Keratinocyte (primary cell): ENCODE results near the gene MAP3K4.

Experiments used
- EZH2 ChIP-seq: IDR thresholded peaks from one replicate; pipeline ENCODE4 v1.6.1; 2012; ENCODE audit warnings: inconsistent platforms, mild to moderate bottlenecking, low read length, moderate library complexity
- TF ChIP-seq, protein P1 (sequence below), 3 experiments: IDR thresholded peaks in 1 of 3; conservative IDR thresholded peaks in 1 of 3; optimal IDR thresholded peaks in 1 of 3; 2 replicates in 2 of 3; 3 replicates in 1 of 3; pipeline versions ENCODE3 to v1.5.1; 2011; ENCODE audit warnings: low read length in 3 of 3, mild to moderate bottlenecking in 3 of 3, moderate library complexity in 2 of 3, control low read depth in 1 of 3, inconsistent platforms in 1 of 3; ENCODE audit not compliant: insufficient read depth in 2 of 3; ENCODE audit errors: extremely low read depth in 1 of 3

DNA sequence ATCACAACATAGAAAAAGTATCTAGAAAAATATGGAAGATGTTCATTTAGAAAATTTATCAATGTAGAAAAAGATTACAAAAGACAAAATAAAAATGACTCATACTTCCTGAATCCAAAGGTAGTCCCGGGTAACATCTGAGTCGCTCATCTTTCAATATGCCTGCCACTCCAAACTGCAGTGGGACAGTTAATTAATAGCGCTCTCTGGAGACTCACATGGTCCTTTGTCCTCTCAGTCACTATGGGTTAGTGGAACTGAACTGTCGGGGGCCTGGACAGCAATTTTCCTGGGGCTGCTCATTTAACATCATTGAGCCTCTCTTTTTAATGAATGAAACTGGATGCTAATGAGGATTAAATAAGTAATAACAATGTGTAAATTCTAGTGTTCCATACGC is 103.4 kb downstream of the MAP3K4 start:
- TF ChIP-seq, protein P1, sequence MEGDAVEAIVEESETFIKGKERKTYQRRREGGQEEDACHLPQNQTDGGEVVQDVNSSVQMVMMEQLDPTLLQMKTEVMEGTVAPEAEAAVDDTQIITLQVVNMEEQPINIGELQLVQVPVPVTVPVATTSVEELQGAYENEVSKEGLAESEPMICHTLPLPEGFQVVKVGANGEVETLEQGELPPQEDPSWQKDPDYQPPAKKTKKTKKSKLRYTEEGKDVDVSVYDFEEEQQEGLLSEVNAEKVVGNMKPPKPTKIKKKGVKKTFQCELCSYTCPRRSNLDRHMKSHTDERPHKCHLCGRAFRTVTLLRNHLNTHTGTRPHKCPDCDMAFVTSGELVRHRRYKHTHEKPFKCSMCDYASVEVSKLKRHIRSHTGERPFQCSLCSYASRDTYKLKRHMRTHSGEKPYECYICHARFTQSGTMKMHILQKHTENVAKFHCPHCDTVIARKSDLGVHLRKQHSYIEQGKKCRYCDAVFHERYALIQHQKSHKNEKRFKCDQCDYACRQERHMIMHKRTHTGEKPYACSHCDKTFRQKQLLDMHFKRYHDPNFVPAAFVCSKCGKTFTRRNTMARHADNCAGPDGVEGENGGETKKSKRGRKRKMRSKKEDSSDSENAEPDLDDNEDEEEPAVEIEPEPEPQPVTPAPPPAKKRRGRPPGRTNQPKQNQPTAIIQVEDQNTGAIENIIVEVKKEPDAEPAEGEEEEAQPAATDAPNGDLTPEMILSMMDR (optimal IDR thresholded peaks at IDR 0.05 in 1 of 3, IDR thresholded peaks at IDR 0.05 in 1 of 3, conservative IDR thresholded peaks at IDR 0.05 in 1 of 3; ENCODE audit: extremely low read depth in 1 of 3, insufficient read depth in 2 of 3, low read length in 3 of 3): no peak
- TF ChIP-seq EZH2: no peak
